NCI-H2196 (cell line): ENCODE measurements around the gene IGF2BP2.
"Not testable (repeated sequence)": the region's sequence is repeated elsewhere in the genome, so short reads cannot be mapped to it uniquely, and the experiment has no call there.

Experiments
- DNase-seq: peaks from one replicate; lab custom pipeline; 2025; ENCODE audit not compliant: unreplicated experiment; lab: John Stamatoyannopoulos, UW

Gene IGF2BP2

GRCh38 chr3:185807445-185808068 is 17.3 kb downstream of the IGF2BP2 start:
- no peak for DNase-seq

- DNase-seq, result not testable (repeated sequence)
These were observed 26.1 kb downstream of the IGF2BP2 start for GRCh38 chr3:185798831-185799110.

GRCh38 chr3:185797993-185798830 is 26.6 kb downstream of the IGF2BP2 start:
- DNase-seq, result no peak

DNA sequence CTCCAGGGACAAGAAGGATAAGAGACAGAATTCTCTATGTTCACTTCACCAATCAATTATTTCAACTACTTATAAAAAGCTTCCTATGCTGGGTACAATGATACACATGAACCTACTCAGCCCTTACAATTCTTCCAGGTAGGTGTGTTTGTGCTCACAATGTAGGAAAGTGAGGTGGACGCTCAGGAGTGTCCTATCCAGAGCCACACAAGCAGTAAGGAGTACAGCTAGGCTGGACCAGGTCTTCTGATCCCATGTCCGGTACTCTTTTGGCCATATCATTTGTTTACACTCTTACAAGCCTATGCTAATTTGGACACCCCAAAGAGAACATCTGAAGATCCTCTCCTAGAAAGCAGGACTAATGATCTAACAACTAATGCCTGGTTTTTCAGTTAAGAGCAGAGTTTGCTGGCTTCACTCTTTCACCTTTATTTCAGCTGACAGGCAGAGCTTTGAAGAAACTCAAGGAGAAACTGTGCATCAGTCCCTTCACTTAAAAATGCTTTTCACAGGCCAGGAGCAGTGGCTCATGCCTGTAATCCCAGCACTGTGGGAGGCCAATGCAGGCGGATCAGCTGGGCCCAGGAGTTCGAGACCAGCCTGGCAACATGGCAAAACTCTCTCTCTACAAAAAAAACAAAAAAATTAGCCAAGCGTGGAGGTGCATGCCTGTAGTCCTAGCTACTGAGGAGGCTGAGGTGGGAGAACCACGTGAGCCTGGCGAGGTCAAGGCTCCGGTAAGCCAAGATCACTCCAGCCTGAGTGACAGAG is 27.5 kb downstream of the IGF2BP2 start:
- no peak for DNase-seq

- DNase-seq, result peak; percentile 74
These were observed 28.3 kb downstream of the IGF2BP2 start for GRCh38 chr3:185796431-185797107.

DNA sequence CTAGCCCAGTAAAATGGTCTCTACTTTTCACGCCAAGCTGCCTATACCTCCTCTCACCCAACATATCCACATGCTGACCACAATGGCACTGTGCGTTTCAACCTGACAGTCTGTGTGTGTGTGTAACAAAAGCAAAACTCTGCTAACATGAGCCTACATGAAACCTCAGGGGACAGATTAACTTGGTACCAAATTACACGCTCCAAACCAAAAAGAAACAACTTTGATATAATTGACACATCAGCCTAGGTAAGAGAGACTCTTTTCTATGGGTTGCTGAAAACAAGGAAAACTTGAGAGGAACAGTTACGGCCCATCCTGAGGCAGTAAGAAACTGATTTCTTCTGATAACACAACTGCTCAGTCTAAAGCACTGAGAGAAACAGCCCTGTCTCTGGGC is 31.5 kb downstream of the IGF2BP2 start:
- no peak for DNase-seq

DNA sequence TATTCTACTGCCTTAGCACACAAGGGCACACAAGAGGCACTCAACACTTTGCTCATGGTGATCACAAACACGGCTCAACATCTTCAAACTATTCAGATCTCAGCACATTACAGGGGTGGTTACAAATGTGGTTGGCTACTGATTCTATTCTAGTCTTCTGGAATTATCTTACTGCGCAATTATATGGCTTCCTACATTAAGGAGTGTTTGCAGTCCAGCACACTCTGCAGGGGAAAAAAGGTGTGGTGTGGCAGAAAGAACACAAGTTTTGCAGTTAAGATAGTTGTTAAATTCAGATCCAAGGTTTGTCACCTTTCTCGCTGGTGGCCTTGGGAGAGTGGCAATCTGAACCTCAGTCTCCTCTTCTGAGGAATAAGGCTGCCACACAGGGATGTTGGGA is 31.9 kb downstream of the IGF2BP2 start:
- no peak for DNase-seq

- DNase-seq, result no peak
These were observed 34.7 kb downstream of the IGF2BP2 start for GRCh38 chr3:185789891-185790830.

DNA sequence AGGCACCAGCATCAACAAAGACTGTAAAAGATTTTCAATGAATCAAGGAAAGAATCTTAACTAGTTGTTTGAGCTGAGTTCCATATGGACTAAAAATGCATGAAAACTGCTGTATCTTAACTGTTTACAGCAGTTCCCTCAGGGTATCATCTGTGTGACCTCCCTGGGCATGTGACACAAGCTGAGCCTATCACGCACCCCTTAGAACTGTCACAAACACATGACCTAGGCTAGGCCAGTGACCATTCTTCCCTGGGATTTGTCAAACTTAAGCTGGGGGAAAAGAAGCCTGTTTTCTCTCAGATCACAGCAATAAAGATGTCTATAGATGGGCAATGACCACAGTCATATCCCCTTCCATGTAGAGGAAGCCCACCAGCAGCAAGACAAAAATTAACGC is 35.7 kb downstream of the IGF2BP2 start:
- DNase-seq, result no peak

DNA sequence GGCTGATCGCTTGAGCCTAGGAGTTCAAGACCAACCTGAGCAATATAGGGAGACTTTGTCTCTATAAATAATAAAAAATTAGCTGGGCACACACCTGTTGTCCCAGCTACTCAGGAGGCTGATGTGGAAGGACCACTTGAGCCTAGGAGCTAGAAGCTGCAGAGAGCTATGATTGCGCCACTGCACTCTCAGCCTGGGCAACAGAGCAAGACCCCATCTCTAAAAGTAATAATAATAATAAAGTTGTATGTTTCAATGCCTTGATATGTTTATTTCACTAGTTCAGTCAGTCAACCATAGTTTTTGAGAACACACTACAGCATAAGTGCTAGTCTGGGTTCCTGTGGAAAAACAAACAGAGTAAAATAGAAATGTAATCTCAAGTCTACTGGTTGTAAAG is 36.5 kb downstream of the IGF2BP2 start:
- DNase-seq, result no peak

- DNase-seq, result no peak
These were observed 37.6 kb downstream of the IGF2BP2 start for GRCh38 chr3:185786956-185787877.

- not testable (repeated sequence) for DNase-seq
These were observed 38.6 kb downstream of the IGF2BP2 start for GRCh38 chr3:185786258-185786657.

DNA sequence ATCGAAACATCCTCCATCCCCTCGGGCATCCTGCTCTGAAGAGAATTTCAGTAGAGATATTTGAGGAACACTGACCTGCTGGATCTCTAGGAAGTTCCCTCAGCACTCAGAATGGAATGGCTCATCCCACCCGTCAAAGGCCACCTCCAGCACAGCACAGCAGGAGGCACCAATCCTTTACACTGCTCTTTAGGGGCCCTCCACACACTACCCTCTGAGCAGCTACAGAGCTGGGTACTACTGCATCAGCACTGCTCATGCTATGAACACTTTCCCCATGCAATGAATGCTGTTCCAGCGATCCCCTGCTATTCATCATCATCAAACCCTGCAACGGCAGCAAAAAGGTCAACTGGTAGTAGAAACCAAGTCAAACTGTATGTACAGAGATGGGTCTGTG is 40.5 kb downstream of the IGF2BP2 start:
- no peak for DNase-seq

GRCh38 chr3:185781759-185782158 is 43.1 kb downstream of the IGF2BP2 start:
- DNase-seq, result no peak

- DNase-seq, result no peak
These were observed 45.4 kb downstream of the IGF2BP2 start for GRCh38 chr3:185779461-185779860.

DNA sequence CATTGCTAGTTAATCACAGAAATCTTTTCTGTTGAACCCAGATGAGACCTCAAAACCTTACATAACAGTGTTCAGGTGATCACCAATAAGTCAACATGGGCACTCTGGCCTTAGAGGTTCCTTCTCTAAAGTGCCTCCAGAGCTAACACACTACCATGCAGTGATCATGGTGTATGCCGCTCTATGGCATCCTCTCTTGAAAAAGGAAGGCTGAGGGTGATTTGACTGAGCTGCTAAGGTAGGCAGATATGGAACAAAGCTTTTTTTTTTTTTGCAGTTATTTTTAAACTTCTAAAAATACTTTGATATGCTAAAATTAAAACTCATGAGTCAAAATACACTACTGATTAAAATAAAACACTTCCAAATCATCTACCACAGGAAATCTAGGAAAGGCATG is 46.0 kb downstream of the IGF2BP2 start:
- no peak for DNase-seq

DNA sequence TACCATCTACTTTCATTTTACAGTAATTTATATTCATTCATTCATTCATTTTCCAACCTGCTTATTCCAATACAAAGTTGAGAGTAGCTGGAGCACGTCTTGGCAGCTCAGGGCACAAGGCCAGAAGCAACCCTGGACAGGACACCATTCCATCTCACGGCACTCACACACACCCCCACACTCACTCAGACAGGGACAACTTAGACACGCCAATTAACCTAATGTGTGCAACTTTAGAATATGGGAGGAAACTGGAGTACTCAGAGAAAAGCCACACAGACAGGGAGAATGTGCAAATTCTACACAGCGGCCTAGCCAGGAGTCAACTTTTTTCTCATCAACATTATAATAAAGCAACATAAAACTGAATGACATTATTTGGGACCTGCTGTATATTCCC is 46.7 kb downstream of the IGF2BP2 start:
- DNase-seq, result no peak

- no peak for DNase-seq
These were observed 54.7 kb downstream of the IGF2BP2 start for GRCh38 chr3:185770109-185770508.

- DNase-seq, result peak; percentile 68
These were observed 56.3 kb downstream of the IGF2BP2 start for GRCh38 chr3:185768578-185768982.
